Activated CD8-positive, alpha-beta memory T cell treated with anti-CD3 and anti-CD28 coated beads, Interleukin-2, amount 50 U/mL, for 48 hours (primary cell): ENCODE results near the gene RPA3.
"Not testable (repeated sequence)": the region's sequence is repeated elsewhere in the genome, so short reads cannot be mapped to it uniquely, and the experiment has no call there.

Experiments used
- DNase-seq: peaks from one replicate; pipeline ENCODE4 v3.0.0-alpha.2; 2020

RPA3 gene

GRCh38 chr7:7688956-7689355, 29.5 kb downstream of the RPA3 start:
- DNase-seq, result no peak

GRCh38 chr7:7688310-7688709, 30.1 kb downstream of the RPA3 start:
- no peak for DNase-seq

GRCh38 chr7:7687800-7688199, 30.6 kb downstream of the RPA3 start:
- no peak for DNase-seq

- no peak for DNase-seq
These were observed 31.4 kb downstream of the RPA3 start for GRCh38 chr7:7686811-7687508.

- no peak for DNase-seq
These were observed 35.5 kb downstream of the RPA3 start for GRCh38 chr7:7682861-7683260.

- DNase-seq, result no peak
These were observed 36.5 kb downstream of the RPA3 start for GRCh38 chr7:7681936-7682329.

- DNase-seq, result no peak
These were observed 37.0 kb downstream of the RPA3 start for GRCh38 chr7:7681191-7681935.

- not testable (repeated sequence) for DNase-seq
These were observed 38.8 kb downstream of the RPA3 start for GRCh38 chr7:7679640-7680039.

GRCh38 chr7:7675686-7676085, 42.7 kb downstream of the RPA3 start:
- no peak for DNase-seq

- no peak for DNase-seq
These were observed 45.2 kb downstream of the RPA3 start for GRCh38 chr7:7673240-7673550.

- DNase-seq, result no peak
These were observed 45.7 kb downstream of the RPA3 start for GRCh38 chr7:7672545-7673239.

GRCh38 chr7:7671361-7671760, 47.0 kb downstream of the RPA3 start:
- no peak for DNase-seq

GRCh38 chr7:7670490-7670889, 47.9 kb downstream of the RPA3 start:
- no peak for DNase-seq

- no peak for DNase-seq
These were observed 49.7 kb downstream of the RPA3 start for GRCh38 chr7:7668706-7669105.

- no peak for DNase-seq
These were observed 51.2 kb downstream of the RPA3 start for GRCh38 chr7:7667187-7667586.

GRCh38 chr7:7665031-7665430, 53.4 kb downstream of the RPA3 start:
- no peak for DNase-seq

- no peak for DNase-seq
These were observed 54.1 kb downstream of the RPA3 start for GRCh38 chr7:7664291-7664690.

GRCh38 chr7:7662527-7662926, 55.9 kb downstream of the RPA3 start:
- DNase-seq, result no peak

- DNase-seq, result not testable (repeated sequence)
These were observed 61.9 kb downstream of the RPA3 start for GRCh38 chr7:7656459-7656858.

GRCh38 chr7:7654964-7655715, 63.3 kb downstream of the RPA3 start:
- DNase-seq, result no peak

- DNase-seq, result no peak
These were observed 64.7 kb downstream of the RPA3 start for GRCh38 chr7:7653593-7654187.

- no peak for DNase-seq
These were observed 65.4 kb downstream of the RPA3 start for GRCh38 chr7:7652798-7653540.
